C4-2B (cell line): ENCODE results near the gene HLA-DOA.

Experiments used
- ZFX ChIP-seq: fragments of 450-650 bp; IDR thresholded peaks from 2 replicates; pipeline ENCODE4 v1.6.1; 2017
- TF ChIP-seq, protein P1 (sequence below): fragments of 450-650 bp; conservative IDR thresholded peaks from 2 replicates; pipeline ENCODE4 v1.5.1; 2017; ENCODE audit warnings: mild to moderate bottlenecking

DNA sequence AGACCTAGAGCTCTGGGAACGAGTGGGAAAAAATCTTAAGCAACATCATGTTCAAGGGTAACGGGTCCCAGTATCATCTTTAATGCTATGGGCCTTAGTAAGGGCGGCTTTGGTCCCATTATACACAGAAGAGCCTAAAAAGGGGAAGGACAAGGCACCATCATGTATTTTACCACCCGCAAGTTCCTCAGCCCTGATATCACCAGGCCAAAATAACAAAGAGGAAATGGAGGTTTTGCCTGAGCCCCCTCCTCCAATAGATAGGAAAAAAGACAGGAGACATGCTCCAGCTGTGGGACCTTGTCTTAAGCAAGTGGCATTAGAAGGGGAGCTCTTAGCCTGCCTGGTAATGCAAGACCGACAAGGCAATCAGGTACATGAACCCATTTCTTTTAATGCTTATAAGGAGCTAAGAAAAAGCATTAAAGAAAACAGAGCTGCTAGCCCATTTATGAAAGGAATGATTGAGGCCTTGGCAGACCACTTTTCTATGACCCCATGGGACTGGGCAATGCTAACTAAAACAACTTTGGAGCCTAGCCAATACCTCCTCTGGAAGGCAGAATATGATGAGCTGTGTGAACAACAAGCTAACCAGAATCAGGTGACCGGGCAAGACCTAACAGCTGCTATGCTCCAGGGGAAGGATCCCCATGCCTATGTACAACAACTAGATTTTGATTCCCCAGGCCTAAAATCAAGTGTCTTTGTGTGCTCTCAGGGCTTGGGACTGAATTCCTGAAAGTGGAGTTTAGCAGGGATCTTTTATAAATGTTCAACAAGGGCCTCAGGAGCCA lies 40.8 kb upstream of the HLA-DOA start:
- TF ChIP-seq, protein P1, sequence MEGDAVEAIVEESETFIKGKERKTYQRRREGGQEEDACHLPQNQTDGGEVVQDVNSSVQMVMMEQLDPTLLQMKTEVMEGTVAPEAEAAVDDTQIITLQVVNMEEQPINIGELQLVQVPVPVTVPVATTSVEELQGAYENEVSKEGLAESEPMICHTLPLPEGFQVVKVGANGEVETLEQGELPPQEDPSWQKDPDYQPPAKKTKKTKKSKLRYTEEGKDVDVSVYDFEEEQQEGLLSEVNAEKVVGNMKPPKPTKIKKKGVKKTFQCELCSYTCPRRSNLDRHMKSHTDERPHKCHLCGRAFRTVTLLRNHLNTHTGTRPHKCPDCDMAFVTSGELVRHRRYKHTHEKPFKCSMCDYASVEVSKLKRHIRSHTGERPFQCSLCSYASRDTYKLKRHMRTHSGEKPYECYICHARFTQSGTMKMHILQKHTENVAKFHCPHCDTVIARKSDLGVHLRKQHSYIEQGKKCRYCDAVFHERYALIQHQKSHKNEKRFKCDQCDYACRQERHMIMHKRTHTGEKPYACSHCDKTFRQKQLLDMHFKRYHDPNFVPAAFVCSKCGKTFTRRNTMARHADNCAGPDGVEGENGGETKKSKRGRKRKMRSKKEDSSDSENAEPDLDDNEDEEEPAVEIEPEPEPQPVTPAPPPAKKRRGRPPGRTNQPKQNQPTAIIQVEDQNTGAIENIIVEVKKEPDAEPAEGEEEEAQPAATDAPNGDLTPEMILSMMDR: no peak
- no peak for TF ChIP-seq ZFX
